K562 (cell line): ENCODE results near the gene CPZ. TPM values are rescaled to one million over a fixed set of nuclear protein-coding genes. Genes with fewer than 3 reads are reported as not detected.

ENCODE experiments used
- ATAC-seq: fragments of 200-7000 bp; cut with Tn5 transposase; 3 replicates; pipeline ENCODE4 v1.9.1; 2020; ENCODE audit warnings: moderate library complexity
- BruUV-seq: library from RNA; stranded (reverse); fragments of 400-500 nt; replicated peaks from 2 replicates; lab custom pipeline; 2021; lab: Mats Ljungman, UMichigan
- CTCF ChIA-PET: fragments of 300-600 bp; formaldehyde crosslinking; extraction: SDS; loops from one replicate; lab custom pipeline; 2021; ENCODE audit warnings: low intra/inter-chr PET ratio; lab: Yijun Ruan, JAX
- POLR2A ChIA-PET: fragments of 300-600, 350-650 bp; sonication (Branson Sonifier 250); formaldehyde crosslinking; extraction: SDS; loops from one replicate; lab custom pipeline; 2021; ENCODE audit warnings: antibody characterized with exemption, inconsistent platforms; lab: Yijun Ruan, JAX
- DNase-seq, 4 experiments: peaks; one replicate each; pipeline versions ENCODE4 v3.0.0 to v3.0.0-alpha.2; 2011 to 2018; ENCODE audit warnings: low spot score in 3 of 4, mixed read lengths in 3 of 4; ENCODE audit errors: extremely low read depth in 1 of 4
- FAIRE-seq: peaks from 2 replicates; lab custom pipeline; 2011; peaks lifted over from hg19 to GRCh38; lab: Jason Lieb, UNC
- H2AFZ ChIP-seq: 2 replicates; pipeline ENCODE4 v1.6.0; 2011; ENCODE audit warnings: low read depth, low read length, control low read depth, inconsistent platforms
- H3K27ac ChIP-seq: fragments of 200-600 bp; 3 replicates; pipeline ENCODE4 v1.8.0; 2011; ENCODE audit warnings: low read depth, mild to moderate bottlenecking, control low read depth, inconsistent platforms, low read length, moderate library complexity, mixed read lengths; ENCODE audit errors: extremely low read depth
- H3K27me3 ChIP-seq, 2 experiments: fragments of 300-600 bp in 1 of 2; 2 replicates in 1 of 2; 3 replicates in 1 of 2; pipeline versions ENCODE4 v1.6.0 to v1.8.0; 2011; ENCODE audit warnings: inconsistent platforms in 2 of 2, low read length in 2 of 2, mild to moderate bottlenecking in 1 of 2, mixed read lengths in 1 of 2, moderate library complexity in 1 of 2; ENCODE audit not compliant: control insufficient read depth in 2 of 2, insufficient read depth in 2 of 2
- H3K36me3 ChIP-seq: fragments of 300-600 bp; 3 replicates; pipeline ENCODE4 v1.8.0; 2011; ENCODE audit warnings: mild to moderate bottlenecking, low read length, inconsistent platforms; ENCODE audit not compliant: control insufficient read depth, insufficient read depth
- H3K4me1 ChIP-seq, 2 experiments: fragments of 200-600 bp in 1 of 2; replicated peaks in 1 of 2; 2 replicates in 1 of 2; 3 replicates in 1 of 2; pipeline versions ENCODE4 v1.5.1 to v1.8.0; 2011; ENCODE audit warnings: inconsistent platforms in 2 of 2, low read length in 2 of 2, mild to moderate bottlenecking in 1 of 2, mixed read lengths in 1 of 2, moderate library complexity in 1 of 2; ENCODE audit not compliant: control insufficient read depth in 2 of 2, insufficient read depth in 2 of 2
- H3K4me2 ChIP-seq: 2 replicates; pipeline ENCODE4 v1.6.1; 2011; ENCODE audit warnings: low read length, control low read depth, inconsistent platforms, mixed read lengths; ENCODE audit not compliant: insufficient read depth
- H3K4me3 ChIP-seq: fragments of 200-600 bp; sonication (generic), shearing (Covaris generic); 2 replicates; pipeline ENCODE4 v1.5.1; 2016; ENCODE audit warnings: control low read depth, inconsistent platforms
- H3K79me2 ChIP-seq: fragments of 200-600 bp; 3 replicates; pipeline ENCODE4 v1.8.0; 2011; ENCODE audit warnings: low read length, inconsistent platforms; ENCODE audit not compliant: control insufficient read depth, insufficient read depth
- H3K9ac ChIP-seq, 2 experiments: 2 replicates each; pipeline versions ENCODE4 v1.6.0 to v1.6.1; 2011; ENCODE audit warnings: low read depth in 2 of 2, low read length in 2 of 2, control low read depth in 1 of 2, inconsistent platforms in 1 of 2, mild to moderate bottlenecking in 1 of 2, mixed read lengths in 1 of 2; ENCODE audit not compliant: insufficient read depth in 1 of 2
- H3K9me1 ChIP-seq: one replicate; pipeline ENCODE4 v1.6.0; 2011; ENCODE audit warnings: inconsistent platforms, mild to moderate bottlenecking, low read length, moderate library complexity; ENCODE audit not compliant: control insufficient read depth, insufficient read depth
- H3K9me3 ChIP-seq: replicated peaks from 2 replicates; pipeline ENCODE4 v1.5.1; 2011; ENCODE audit warnings: low read depth, low read length, inconsistent platforms; ENCODE audit not compliant: control insufficient read depth, insufficient read depth
- H4K20me1 ChIP-seq: replicated peaks from 2 replicates; pipeline ENCODE4 v1.6.1; 2011; ENCODE audit warnings: low read length, inconsistent platforms, mixed read lengths; ENCODE audit not compliant: control insufficient read depth, insufficient read depth
- BRD9 ChIP-seq: fragments of 450-650 bp; IDR thresholded peaks from 2 replicates; pipeline ENCODE4 v1.6.1; 2018; ENCODE audit warnings: low read depth; ENCODE audit not compliant: partially characterized antibody
- CEBPG ChIP-seq, 3 experiments: fragments of 200-800 bp in 1 of 3; sonication (Bioruptor generic) in 1 of 3; sonication (generic) in 1 of 3; formaldehyde crosslinking in 1 of 3; IDR thresholded peaks in 2 of 3; conservative IDR thresholded peaks in 1 of 3; 2 replicates each; pipeline versions ENCODE4 v1.6.1 to v1.8.0; 2016 to 2022; ENCODE audit warnings: missing compliant biosample characterization in 2 of 3, missing genetic modification characterization in 2 of 3, mild to moderate bottlenecking in 1 of 3, missing genetic modification reagents in 1 of 3
- COPS2 ChIP-seq: fragments of 450-650 bp; conservative IDR thresholded peaks from 2 replicates; pipeline ENCODE4 v1.6.1; 2016; ENCODE audit warnings: mild to moderate bottlenecking, moderate library complexity
- CREB1 ChIP-seq, 2 experiments: sonication (generic) in 1 of 2; formaldehyde crosslinking in 1 of 2; IDR thresholded peaks; 2 replicates each; pipeline versions ENCODE4 v1.6.1 to v1.8.0; 2012 to 2022; ENCODE audit warnings: inconsistent platforms in 1 of 2, mild to moderate bottlenecking in 1 of 2, missing genetic modification reagents in 1 of 2, moderate library complexity in 1 of 2
- EP400 ChIP-seq: fragments of 450-650 bp; IDR thresholded peaks from 2 replicates; pipeline ENCODE4 v1.6.1; 2017; ENCODE audit warnings: antibody characterized with exemption, mild to moderate bottlenecking, moderate library complexity
- ETV1 ChIP-seq: fragments of 450-650 bp; conservative IDR thresholded peaks from 2 replicates; pipeline ENCODE4 v1.6.1; 2016; ENCODE audit warnings: missing genetic modification characterization, control low read depth, low read depth, missing compliant biosample characterization
- KDM1A ChIP-seq, 2 experiments: fragments of 450-650 bp; IDR thresholded peaks; 2 replicates each; pipeline ENCODE4 v1.6.1; 2016; ENCODE audit warnings: mild to moderate bottlenecking in 2 of 2
- MAZ ChIP-seq, 2 experiments: fragments of 450-650 bp in 1 of 2; sonication (generic) in 1 of 2; formaldehyde crosslinking; IDR thresholded peaks in 1 of 2; conservative IDR thresholded peaks in 1 of 2; 2 replicates each; pipeline versions ENCODE4 v1.4.0 to v1.5.0; 2020; ENCODE audit warnings: mild to moderate bottlenecking in 1 of 2, missing genetic modification reagents in 1 of 2
- MYC ChIP-seq, 2 experiments: fragments of 250-450 bp in 1 of 2; sonication (Bioruptor Pico) in 1 of 2; IDR thresholded peaks; 2 replicates each; pipeline versions ENCODE4 v1.5.1 to v1.6.1; 2012 to 2021; ENCODE audit warnings: low read depth in 2 of 2, borderline replicate concordance in 1 of 2, improper control_type of control experiment in 1 of 2, low read length in 1 of 2, mild to moderate bottlenecking in 1 of 2, moderate library complexity in 1 of 2
- NFYB ChIP-seq: IDR thresholded peaks from 2 replicates; pipeline ENCODE4 v1.6.1; 2011; ENCODE audit warnings: mild to moderate bottlenecking, moderate library complexity; ENCODE audit not compliant: insufficient read length; ENCODE audit errors: extremely low read depth
- PTBP1 ChIP-seq: fragments of 200-400 bp; formaldehyde crosslinking; IDR thresholded peaks from 2 replicates; pipeline ENCODE4 v1.6.1; 2017; ENCODE audit warnings: low read depth, low read length
- SAFB ChIP-seq: fragments of 200-400 bp; formaldehyde crosslinking; IDR thresholded peaks from 2 replicates; pipeline ENCODE4 v1.6.1; 2017; ENCODE audit warnings: low read depth, low read length, borderline replicate concordance
- SLC30A9 ChIP-seq: fragments of 250-450 bp; sonication (Bioruptor Pico); IDR thresholded peaks from 2 replicates; pipeline ENCODE4 v1.8.0; 2022; ENCODE audit warnings: mild to moderate bottlenecking, moderate library complexity
- STAT5A ChIP-seq: IDR thresholded peaks from 2 replicates; pipeline ENCODE4 v1.6.1; 2012; ENCODE audit warnings: low read length, inconsistent platforms, borderline replicate concordance
- ZBTB11 ChIP-seq, 3 experiments: fragments of 200-800 bp in 1 of 3; fragments of 250-450 bp in 1 of 3; fragments of 450-650 bp in 1 of 3; sonication (Bioruptor Pico) in 1 of 3; sonication (Bioruptor generic) in 1 of 3; formaldehyde crosslinking in 1 of 3; IDR thresholded peaks; 2 replicates each; pipeline versions ENCODE4 v1.6.1 to v1.8.0; 2016 to 2022; ENCODE audit warnings: mild to moderate bottlenecking in 2 of 3, missing genetic modification characterization in 2 of 3, missing compliant biosample characterization in 1 of 3, moderate library complexity in 1 of 3
- ZC3H4 ChIP-seq: sonication (generic); formaldehyde crosslinking; IDR thresholded peaks from 2 replicates; pipeline ENCODE4 v1.9.0; 2021; ENCODE audit warnings: missing genetic modification reagents, borderline replicate concordance
- ZNF444 ChIP-seq: fragments of 250-450 bp; sonication (Bioruptor Pico); IDR thresholded peaks from 2 replicates; pipeline ENCODE4 v1.4.0; 2020; ENCODE audit warnings: mild to moderate bottlenecking, moderate library complexity
- ZNF778 ChIP-seq: fragments of 450-650 bp; formaldehyde crosslinking; IDR thresholded peaks from 2 replicates; pipeline ENCODE4 v1.4.0; 2020; ENCODE audit warnings: mild to moderate bottlenecking, moderate library complexity
- ZNF830 ChIP-seq: fragments of 250-450 bp; sonication (Bioruptor Pico); IDR thresholded peaks from 2 replicates; pipeline ENCODE4 v1.5.0; 2021; ENCODE audit warnings: mild to moderate bottlenecking
- WGBS: fragments of 100-300 bp; shearing (Covaris generic); methylation state at CpG from one replicate; pipeline ENCODE4 v1.1.6; 2016; ENCODE audit warnings: low coverage, mixed read lengths; ENCODE audit not compliant: insufficient coverage; ENCODE audit errors: missing lambda C conversion rate; 5-methylcytosine and 5-hydroxymethylcytosine counted together
- in situ Hi-C: fragments of 300-500 bp; cut with MboI; formaldehyde crosslinking; loops from 4 replicates; pipeline ENCODE4 v1.15.0; 2018; ENCODE audit warnings: inconsistent platforms, mixed read lengths
- intact Hi-C: fragments of 100-400 bp; cut with micrococcal nuclease; formaldehyde crosslinking; loops from 2 replicates; pipeline ENCODE4 v1.14.2; 2022
- polyA plus RNA-seq, 8 experiments: library from polyadenylated mRNA; depleted of rRNA in 4 of 8; stranded (reverse) in 5 of 8; unstranded in 3 of 8; fragments of >200 nt; fragmentation: Nextera tagmentation in 2 of 8; fragmentation: Illumina TruSeq in 1 of 8; extraction: Ambion mirVana in 2 of 8; extraction: Trizol in 1 of 8; gene quantifications; 2 replicates each; pipeline versions ENCODE4 v1.2.1 to v1.2.3, GENCODE V29; 2011 to 2014; ENCODE audit warnings: inconsistent platforms in 1 of 8, missing spikeins in 1 of 8
- total RNA-seq, 7 experiments: library from RNA; depleted of rRNA in 6 of 7; stranded (reverse); fragments of >200 nt in 6 of 7; fragmentation: Illumina TruSeq in 2 of 7; extraction: Trizol in 2 of 7; gene quantifications; 2 replicates each; pipeline versions ENCODE4 v1.2.1 to v1.2.3, GENCODE V29; 2011 to 2021; ENCODE audit warnings: low replicate concordance in 1 of 7

Gene CPZ
- total and polyA plus RNA-seq, 9 of the 15 experiments (the other 6 are each of a cell fraction or from before 2014, with no cell fraction given), result 0.06 to 2.2 (median 1.2) TPM; not detected in 1

GRCh38 chr4:8559011-8559410 is 33.6 kb upstream of the CPZ start:
- no peaks in the 10 kb centered on the region for H3K36me3 ChIP-seq
- no peak overlapping the region for H3K9ac ChIP-seq
- DNase-seq (no peak), FAIRE-seq (no peak), ATAC-seq (no peak)
- H3K4me2 ChIP-seq, result no peak overlapping the region
- peaks cover 0 to 27% of the 10 kb centered on the region in 2 experiments; a peak in 3 of 5 replicates for H3K27me3 ChIP-seq
- ChIA-PET CTCF (no interaction called here), POLR2A (interaction anchor here (0.7 to 1.8 kb wide), 3 partner anchors 12 to 188 kb away, joined by 3 to 5 read pairs (median 3); no protein-coding TSS in a partner anchor)
- H3K79me2 ChIP-seq, result no peaks in the 10 kb centered on the region
- no peaks in the 10 kb centered on the region for H3K9me1 ChIP-seq
- H3K4me3 ChIP-seq, result no peak overlapping the region
- no peaks in the 10 kb centered on the region; the same call in 1 of the 2 replicates for H4K20me1 ChIP-seq
- H3K4me1 ChIP-seq, result peaks cover 0 to 4% of the 10 kb centered on the region in 2 experiments; a peak in 1 of 5 replicates
- no peaks in the 10 kb centered on the region for H3K9me3 ChIP-seq
- no peak overlapping the region for H3K27ac ChIP-seq
- in situ Hi-C loops, result loop anchor here (5.0 kb wide), 1 partner anchor 82 kb away; no protein-coding TSS in a partner anchor
- intact Hi-C loops, result no loop called here
- 17% methylated on average over 11 of the region's 11 CpGs for WGBS
- TF ChIP-seq KDM1A (IDR thresholded peaks at IDR 0.05), result no peak
- TF ChIP-seq CEBPG (CRISPR knock-in tag; IDR thresholded peaks at IDR 0.05), result no peak
- no peak for TF ChIP-seq CEBPG (tag; conservative IDR thresholded peaks at IDR 0.05 in 1 of 2, IDR thresholded peaks at IDR 0.05 in 1 of 2)
- TF ChIP-seq MAZ (CRISPR knock-in tag; conservative IDR thresholded peaks at IDR 0.05 in 1 of 2, IDR thresholded peaks at IDR 0.05 in 1 of 2), result no peak
- no peak for TF ChIP-seq ETV1 (tag)
- TF ChIP-seq MYC (IDR thresholded peaks at IDR 0.05; ENCODE audit: low read depth, low read length), result no peak
- TF ChIP-seq MYC (CRISPR knock-in tag; IDR thresholded peaks at IDR 0.05; ENCODE audit: borderline replicate concordance, low read depth), result no peak
- no peak for TF ChIP-seq ZC3H4 (CRISPR knock-in tag)
- no peak for TF ChIP-seq ZNF830 (CRISPR knock-in tag)
- no peak for TF ChIP-seq SLC30A9 (CRISPR knock-in tag)
- no peak for TF ChIP-seq NFYB
- TF ChIP-seq COPS2, result no peak
- TF ChIP-seq EP400, result no peak
- no peak for TF ChIP-seq PTBP1
- TF ChIP-seq ZNF778 (CRISPR knock-in tag), result no peak
- TF ChIP-seq BRD9, result no peak
- no peak for TF ChIP-seq ZBTB11 (CRISPR knock-in tag; IDR thresholded peaks at IDR 0.05)
- no peak for TF ChIP-seq SAFB
- no peak for TF ChIP-seq STAT5A
- TF ChIP-seq CREB1 (IDR thresholded peaks at IDR 0.05), result no peak
- no peak for TF ChIP-seq CREB1 (CRISPR knock-in tag; IDR thresholded peaks at IDR 0.05)
- TF ChIP-seq ZNF444 (CRISPR knock-in tag), result no peak
- no peak overlapping the region for H2AFZ ChIP-seq
- no TSS peak for BruUV-seq
